Coronary artery (tissue), 2 donors: ENCODE data around the gene PARD3.

Source experiments
- DNase-seq: peaks from one replicate; pipeline ENCODE4 v3.0.0-alpha.2; 2017; ENCODE audit warnings: low spot score
- H3K27ac ChIP-seq, 2 donors: fragments of 200-600 bp; sonication (generic); one replicate each; pipeline ENCODE4 v1.5.1; 2016 to 2019
- H3K4me3 ChIP-seq: fragments of 200-600 bp; sonication (generic); 2 replicates; pipeline ENCODE4 v1.5.1; 2016; ENCODE audit warnings: mild to moderate bottlenecking, moderate library complexity
- TF ChIP-seq, protein P1 (sequence below): fragments of 200-600 bp; sonication (generic); IDR thresholded peaks from one replicate; pipeline ENCODE4 v1.5.1; 2019; ENCODE audit warnings: antibody characterized with exemption

PARD3 gene

DNA sequence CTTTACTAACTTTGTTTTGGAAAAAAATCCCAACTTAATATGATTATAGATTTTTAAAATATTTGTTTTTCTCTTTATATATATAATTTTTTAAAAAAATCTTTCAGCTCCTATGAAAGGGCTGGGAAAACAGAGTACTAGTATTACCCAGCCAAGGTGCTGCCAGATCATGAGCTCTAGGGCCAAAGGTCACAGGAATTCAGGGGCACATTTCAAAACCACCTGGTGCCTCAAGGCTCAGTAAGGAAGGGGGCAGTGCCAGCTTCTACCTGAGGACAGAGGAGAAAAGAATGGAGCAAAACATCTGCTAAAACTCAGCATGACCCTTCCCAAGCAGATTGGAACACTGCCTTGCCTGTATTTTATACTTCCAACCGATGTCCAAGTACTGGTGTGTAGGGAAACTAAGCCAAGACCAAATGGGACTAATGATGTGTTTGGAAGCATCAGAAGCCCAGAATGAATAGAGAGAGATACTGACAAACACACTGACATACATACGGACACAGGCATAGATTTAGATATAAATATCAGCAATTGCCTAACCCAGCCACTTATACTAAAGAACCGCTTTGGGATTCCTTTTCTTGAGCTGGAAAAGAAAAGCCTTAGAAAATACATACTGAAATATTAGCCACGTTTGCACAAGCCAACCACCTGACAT lies 667.3 kb downstream of the PARD3 start:
- no peak for DNase-seq
- Histone ChIP-seq H3K27ac (no peak overlapping the region), H3K4me3 (no peak overlapping the region)
- TF ChIP-seq, protein P1, sequence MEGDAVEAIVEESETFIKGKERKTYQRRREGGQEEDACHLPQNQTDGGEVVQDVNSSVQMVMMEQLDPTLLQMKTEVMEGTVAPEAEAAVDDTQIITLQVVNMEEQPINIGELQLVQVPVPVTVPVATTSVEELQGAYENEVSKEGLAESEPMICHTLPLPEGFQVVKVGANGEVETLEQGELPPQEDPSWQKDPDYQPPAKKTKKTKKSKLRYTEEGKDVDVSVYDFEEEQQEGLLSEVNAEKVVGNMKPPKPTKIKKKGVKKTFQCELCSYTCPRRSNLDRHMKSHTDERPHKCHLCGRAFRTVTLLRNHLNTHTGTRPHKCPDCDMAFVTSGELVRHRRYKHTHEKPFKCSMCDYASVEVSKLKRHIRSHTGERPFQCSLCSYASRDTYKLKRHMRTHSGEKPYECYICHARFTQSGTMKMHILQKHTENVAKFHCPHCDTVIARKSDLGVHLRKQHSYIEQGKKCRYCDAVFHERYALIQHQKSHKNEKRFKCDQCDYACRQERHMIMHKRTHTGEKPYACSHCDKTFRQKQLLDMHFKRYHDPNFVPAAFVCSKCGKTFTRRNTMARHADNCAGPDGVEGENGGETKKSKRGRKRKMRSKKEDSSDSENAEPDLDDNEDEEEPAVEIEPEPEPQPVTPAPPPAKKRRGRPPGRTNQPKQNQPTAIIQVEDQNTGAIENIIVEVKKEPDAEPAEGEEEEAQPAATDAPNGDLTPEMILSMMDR: no peak

DNA sequence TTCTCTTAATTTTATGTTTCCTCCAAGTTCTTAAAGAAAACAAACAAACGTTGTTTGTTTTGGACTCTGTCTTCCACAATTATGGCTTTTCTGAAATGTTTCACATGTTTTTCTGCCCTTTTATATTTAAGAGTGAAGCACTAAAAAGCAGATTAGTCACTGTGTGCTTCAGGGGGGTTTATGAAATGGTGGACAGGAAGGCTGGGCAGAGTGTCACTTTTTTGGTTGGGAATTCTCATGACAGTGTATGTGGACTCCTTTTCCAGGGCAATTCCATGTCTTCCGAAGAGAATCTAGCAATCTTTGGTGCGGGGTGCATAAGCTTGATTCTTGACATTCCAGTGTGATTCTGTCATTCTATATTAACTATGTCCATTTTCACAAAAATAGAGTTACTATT lies 669.4 kb downstream of the PARD3 start:
- Histone ChIP-seq H3K27ac (no peak overlapping the region), H3K4me3 (no peak overlapping the region)
- DNase-seq: no peak
- TF ChIP-seq, protein P1: no peak

DNA sequence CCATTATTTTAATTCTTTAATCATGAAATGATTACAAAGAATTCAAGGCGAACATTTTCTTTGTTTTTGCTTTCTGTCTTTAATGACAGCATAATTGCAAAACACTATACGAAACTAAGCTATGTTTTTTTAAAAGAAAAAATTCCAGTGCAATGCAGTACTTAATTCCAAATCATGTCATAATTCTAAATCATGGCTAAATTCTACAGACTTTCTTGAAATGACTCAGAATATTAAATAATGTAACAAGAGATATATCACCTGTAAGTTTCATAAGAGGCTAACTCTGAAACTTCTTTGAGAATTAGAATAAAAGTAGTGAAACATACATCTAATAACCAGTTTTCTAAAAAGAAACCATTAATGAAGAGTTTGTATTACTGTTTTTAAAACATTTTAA lies 671.6 kb downstream of the PARD3 start:
- TF ChIP-seq, protein P1: no peak
- DNase-seq: no peak
- H3K27ac ChIP-seq: no peak overlapping the region
- no peak overlapping the region for H3K4me3 ChIP-seq

DNA sequence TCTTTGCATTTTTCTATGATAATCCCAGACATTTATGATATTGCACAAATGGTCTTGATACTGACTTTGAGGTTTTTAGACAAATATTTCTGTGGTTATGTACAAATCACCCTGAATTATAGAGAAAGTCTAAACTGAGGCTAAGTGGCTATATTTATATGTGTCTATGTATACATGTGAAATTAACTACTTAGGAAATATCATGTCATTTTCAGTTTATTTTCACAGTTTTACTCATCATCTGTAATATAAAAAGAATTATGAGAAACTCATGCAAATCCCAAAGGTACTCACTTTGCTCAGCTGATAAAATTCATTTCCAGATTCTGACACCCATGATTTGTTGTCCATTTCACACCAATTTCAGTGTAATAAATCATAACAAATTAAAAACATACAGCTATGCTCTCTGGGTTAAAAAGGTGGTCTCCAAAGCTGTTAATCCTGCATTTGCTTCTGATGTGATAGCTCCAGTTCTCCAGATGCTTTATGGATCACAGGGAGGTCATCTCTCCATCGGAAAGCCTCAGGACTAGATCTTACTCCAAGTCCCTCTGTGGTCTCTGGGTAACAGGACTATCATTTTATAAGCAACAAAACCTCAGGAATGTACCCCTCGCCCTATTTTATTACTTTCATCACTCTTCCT lies 673.9 kb downstream of the PARD3 start:
- Histone ChIP-seq H3K27ac (no peak overlapping the region), H3K4me3 (no peak overlapping the region)
- TF ChIP-seq, protein P1: no peak
- no peak for DNase-seq

DNA sequence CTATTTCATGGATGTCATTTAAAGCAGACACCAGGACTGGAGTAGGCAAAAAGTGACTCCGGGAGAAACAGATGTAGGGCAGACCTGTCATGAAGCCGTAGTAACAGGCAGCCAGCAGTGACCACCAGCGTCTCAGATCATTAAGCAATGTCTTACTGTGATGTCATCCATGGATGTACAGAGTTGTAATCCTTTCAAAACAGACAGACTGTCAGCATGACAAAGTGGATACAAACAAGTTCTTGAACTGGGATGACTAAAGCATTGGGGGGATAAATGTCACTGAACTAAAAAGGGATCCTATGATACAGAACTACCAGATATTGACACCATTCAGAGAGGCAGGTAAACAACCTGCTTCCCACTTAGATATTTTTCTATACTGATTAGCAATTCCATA lies 675.5 kb downstream of the PARD3 start:
- no peak for DNase-seq
- Histone ChIP-seq H3K27ac (no peak overlapping the region), H3K4me3 (no peak overlapping the region)
- TF ChIP-seq, protein P1: no peak

DNA sequence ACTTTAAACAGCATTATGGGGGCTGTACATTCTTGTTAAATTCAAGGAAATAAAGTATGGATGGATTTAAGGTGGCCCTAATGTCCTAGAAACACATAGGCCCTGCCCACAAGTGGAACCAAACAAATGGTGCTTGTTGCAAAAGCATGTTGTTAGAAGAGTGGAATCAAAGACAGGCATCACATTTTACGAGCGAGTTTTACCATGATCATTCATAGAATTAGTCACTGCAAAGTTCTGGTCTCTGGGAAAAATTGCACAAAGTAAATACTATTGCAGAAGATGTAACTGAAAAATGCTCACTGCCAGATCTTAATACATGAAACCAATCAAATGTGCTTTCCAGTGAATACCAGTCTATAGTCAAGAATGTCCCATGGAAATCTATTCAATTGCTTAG lies 677.1 kb downstream of the PARD3 start:
- H3K4me3 ChIP-seq: no peak overlapping the region
- no peak for DNase-seq
- H3K27ac ChIP-seq: no peak overlapping the region
- TF ChIP-seq, protein P1: no peak

DNA sequence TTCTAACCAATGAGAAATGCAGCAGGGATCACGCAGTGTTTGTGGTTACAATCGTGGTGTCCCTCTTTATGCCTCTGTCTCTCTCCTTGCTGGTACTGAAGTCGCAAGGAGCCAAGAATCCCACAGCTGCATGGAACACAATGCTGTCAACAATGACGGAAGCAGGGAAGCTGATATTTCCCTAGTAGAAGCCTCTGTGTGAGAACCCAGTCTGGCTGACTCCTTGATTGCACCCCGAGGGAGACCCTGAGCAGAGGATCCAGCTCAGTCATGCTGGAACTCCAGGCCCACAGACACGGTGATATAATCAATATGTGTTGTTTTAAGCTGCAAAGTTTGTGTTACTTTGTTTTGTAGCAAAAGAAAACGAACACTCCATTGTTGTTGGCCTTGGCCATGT lies 677.9 kb downstream of the PARD3 start:
- no peak for DNase-seq
- TF ChIP-seq, protein P1: no peak
- Histone ChIP-seq H3K27ac (no peak overlapping the region), H3K4me3 (no peak overlapping the region)
